Activated T-cell treated with anti-CD3 and anti-CD28 coated beads for 1 hour (primary cell): ENCODE results near the gene C10orf105.
A peak's percentile ranks its signal among the peaks of the same experiment; 100 is the strongest.

ENCODE experiments used
- DNase-seq: peaks from one replicate; pipeline ENCODE4 v3.0.0-alpha.2; 2020; ENCODE audit warnings: low read depth

C10orf105 gene

DNA sequence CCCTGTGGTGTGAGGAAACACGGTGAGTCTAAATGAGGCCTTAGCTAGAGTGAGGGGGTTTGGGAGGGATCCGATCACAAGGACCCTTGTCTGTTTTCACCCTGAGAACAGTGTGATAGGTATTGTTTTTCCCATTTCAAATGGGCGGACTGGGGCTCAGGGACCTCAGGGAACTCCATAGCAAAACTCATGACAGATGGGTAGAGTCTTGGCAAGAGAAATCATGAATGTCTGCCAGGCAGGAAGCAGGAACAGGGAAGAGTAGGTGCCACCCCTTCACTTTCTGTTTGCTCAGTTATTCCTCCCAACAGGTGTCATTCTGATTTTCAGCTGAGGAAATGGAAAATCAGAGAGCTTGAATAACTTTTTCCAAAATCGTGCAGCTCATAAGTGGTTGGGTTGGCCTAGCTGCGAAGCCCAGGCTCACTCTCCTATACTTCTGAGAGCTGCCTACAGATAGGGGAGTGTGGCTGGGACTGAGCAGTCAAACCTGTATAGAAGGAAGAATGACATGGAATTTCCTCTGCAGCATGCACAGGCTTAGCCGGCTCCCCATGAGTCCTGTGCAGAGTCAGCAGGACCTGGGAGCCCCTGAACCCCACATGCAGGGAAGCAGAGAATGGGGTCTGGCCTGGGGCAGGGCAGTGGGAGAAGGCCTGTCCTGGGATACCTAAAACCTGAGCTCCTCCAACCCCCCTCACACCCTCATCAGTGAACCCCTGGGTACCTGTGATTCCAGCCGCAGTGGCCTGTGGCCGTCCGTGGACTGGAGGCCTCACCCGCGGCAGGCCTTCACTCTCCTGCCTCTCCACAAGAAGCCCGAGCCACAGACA is 17.6 kb upstream of the C10orf105 start:
- DNase-seq, result no peak

GRCh38 chr10:71736570-71736952 is 17.0 kb upstream of the C10orf105 start:
- DNase-seq, result no peak

GRCh38 chr10:71735709-71736569 is 16.4 kb upstream of the C10orf105 start:
- DNase-seq, result no peak

DNA sequence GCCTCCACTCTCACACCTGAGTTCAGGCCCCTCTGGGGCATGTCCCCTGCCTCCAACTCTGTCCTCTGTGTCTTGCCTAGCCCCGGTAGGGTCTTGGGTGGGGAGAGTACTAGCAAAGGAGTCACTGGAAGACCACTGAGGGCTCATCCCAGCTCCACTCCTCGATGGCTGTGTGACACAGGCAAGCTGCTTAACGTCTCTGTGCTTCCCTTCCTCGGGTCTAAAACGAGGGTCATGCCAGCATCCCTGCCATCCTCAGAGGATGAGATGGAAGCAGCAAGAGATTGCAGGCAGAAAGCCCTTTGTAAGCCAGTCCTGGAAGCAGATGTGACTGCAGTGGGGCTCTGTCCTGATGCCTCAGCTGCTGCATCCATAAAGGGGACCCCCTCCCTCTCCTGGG is 15.2 kb upstream of the C10orf105 start:
- DNase-seq, result no peak

- no peak for DNase-seq
Observed at GRCh38 chr10:71731791-71732190, 12.2 kb upstream of the C10orf105 start.

GRCh38 chr10:71729161-71729636 is 9.6 kb upstream of the C10orf105 start:
- DNase-seq, result no peak

GRCh38 chr10:71727738-71728737 is 8.5 kb upstream of the C10orf105 start:
- DNase-seq, result peak; percentile 52

DNA sequence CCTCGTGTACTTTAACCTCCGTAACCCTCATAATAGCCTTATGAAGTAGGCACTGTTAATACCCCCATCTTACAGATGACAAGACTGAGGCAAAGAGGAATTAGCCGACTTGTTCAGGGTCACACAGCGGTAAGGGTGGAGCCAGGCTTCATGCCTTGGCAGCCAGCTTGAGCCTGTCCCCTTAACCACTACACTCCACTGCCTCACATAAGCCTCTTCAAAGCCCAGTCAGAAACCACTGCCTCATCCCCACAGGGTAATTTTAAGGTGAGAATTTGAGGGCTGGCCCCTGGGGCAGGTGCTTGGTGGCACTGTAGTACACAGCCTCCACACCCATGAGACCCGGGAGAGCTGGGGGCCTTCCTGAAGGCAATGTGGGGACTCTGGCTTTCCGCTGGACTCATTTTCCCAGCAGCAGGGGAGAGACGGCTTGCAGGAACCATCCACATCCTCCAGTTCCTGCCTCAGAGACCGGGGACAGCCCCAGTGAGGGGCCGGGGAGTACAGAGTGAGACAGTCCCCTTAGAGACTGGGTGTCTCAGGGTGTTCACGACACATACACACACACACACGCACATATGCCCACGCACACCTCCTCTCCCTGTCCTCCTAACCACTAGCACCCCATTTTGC is 7.6 kb upstream of the C10orf105 start:
- no peak for DNase-seq

GRCh38 chr10:71726580-71727104 is 7.1 kb upstream of the C10orf105 start:
- DNase-seq, result no peak

DNA sequence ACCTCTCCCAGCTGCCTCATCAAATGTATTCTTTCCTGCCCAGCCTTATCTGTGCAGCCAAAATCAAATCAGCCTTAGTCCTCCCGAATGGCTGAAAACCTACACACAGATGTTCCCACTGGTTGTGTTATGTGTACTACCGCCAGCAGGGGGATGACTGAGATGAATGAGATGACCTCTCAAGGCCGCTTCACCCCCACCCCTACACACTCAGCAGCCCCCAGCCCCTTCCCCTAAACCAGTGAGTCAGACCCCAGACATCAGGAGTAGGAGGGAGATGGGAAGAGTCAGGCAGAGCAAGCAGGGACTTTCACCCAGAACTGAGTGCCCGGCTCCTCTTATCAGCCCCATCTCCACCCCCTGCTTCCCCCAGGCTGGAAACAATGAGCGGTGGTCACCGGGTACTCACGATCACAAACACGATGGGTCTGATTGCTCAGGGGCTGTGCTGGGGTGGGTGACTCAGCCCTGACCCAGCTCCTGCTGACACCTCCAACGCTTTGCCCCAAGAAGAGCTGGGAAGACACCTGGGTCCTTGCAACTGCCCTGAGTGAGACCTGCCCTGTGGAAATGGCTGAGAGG is 6.5 kb upstream of the C10orf105 start:
- DNase-seq, result no peak

DNA sequence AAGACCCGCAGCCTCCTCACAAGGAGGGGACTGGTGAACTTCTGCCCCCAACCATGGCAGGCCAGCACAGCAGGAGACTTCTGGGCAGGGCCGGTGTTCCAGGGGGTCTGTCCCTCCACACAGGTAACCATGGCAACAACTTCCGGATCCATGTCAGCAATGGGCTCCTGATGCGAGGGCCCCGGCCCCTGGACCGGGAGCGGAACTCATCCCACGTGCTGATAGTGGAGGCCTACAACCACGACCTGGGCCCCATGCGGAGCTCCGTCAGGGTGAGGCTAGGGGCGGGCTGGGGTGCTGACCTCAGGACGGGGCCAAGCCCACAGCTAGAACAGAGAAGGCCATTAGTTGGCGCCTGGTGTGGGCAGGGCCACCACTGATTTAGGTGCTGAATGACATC is 5.7 kb upstream of the C10orf105 start:
- DNase-seq, result no peak

GRCh38 chr10:71724539-71724938 is 5.0 kb upstream of the C10orf105 start:
- DNase-seq, result no peak

DNA sequence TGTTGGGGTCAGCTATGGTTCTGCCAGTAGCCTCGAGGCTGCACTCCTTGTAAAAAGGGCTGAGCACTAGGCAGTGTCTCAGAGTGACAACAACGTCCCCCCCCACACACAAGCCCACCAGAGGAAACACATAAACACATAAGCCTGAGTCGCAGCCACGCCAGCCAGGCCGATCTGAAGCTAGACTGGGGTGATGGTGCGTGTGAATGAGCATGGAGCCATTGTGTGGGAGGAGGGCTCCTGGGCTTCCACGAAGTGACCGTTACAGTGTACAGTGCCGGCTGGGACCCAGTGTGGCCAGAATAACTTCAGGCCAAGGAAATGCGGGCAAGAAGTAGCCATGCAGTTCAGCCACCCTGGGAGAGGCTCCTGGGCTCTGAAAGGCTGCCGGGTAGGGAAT is 3.7 kb upstream of the C10orf105 start:
- DNase-seq, result no peak

- DNase-seq, result no peak
Observed at GRCh38 chr10:71722849-71723248, 3.3 kb upstream of the C10orf105 start.

DNA sequence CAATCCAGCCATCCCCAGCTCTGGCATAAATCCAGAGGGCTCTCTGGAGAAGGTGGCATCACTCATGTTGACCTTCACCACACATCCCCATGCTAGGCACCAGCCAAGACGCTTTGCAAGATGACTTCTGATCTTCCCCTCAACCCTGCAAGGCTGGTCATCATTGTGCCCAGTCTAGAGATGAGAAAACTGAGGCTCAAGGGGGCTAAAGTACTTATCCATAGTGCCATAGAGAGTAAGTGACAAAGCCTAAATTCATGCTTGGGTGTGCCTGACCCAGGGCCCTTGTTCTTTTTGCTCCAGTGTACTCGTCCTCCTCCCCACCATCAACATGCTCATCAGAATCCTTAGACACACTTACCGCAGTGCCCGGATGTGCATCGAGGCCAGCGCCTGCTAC is 1.7 kb upstream of the C10orf105 start:
- no peak for DNase-seq

GRCh38 chr10:71720288-71720687 is 710 bp upstream of the C10orf105 start:
- no peak for DNase-seq

DNA sequence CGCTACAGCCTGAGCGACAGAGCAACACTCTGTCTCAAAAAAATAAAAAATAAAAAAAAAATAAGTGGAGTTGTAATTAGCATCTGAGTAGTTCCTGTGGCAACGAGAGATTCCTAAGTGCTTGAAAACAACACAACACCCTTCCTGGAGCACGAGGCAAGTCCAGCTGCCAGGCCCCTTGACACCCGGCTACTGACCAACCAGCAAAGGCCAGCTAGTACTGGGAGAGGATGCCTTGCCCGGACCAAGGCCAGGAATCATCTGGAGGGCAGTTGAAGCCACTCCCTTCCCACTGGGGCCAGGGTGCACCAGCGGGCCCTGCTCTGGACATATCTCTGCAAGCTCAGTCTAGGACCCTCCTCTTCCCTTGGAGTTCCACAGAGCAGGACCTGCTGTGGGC is 536 bp downstream of the C10orf105 start:
- no peak for DNase-seq

DNA sequence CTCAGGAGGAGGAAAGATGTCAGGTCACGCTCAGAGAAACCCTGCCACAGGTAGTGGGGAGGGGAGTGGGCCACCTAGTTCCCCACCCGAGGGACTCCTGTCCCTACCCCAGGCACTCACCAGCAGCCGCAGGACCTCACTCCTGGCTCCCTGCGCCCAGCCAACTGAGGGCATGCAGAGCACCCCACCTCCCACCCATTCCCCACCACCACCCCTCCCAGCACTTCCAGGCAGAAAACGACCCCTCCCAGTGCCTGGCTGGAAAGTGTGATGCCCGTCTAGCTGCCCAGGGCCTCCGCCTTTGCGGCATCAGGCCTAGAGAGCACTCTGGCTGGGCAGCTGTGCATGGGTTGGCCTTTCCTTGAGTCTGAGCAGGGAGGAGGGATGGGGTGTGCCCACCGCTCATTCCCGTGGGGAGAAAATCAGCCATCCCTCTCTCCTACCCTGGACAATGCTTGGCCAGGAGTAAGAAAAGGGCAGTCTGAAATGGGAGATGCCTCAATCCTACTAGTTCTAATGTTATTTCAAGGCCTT is 1.3 kb downstream of the C10orf105 start:
- DNase-seq, result no peak

DNA sequence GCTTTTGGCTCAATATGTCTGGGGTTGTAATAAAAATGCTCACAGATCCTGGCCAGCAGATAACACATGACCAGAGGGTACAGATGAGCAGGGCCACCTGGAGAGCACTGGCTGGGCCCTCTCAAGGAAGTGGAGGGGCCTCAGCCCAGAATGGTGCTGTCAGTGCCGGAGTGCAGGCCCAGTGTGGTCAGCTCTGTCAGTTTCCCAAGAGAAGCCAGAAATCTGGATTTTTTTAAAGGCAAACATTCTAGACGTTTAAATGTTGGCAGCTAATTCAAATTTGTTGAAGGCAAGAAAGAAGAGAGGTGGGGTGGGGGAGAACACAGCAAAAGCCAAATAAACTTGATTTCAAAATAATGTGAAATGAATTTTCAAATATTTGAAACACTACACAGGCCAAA is 2.0 kb downstream of the C10orf105 start:
- no peak for DNase-seq

DNA sequence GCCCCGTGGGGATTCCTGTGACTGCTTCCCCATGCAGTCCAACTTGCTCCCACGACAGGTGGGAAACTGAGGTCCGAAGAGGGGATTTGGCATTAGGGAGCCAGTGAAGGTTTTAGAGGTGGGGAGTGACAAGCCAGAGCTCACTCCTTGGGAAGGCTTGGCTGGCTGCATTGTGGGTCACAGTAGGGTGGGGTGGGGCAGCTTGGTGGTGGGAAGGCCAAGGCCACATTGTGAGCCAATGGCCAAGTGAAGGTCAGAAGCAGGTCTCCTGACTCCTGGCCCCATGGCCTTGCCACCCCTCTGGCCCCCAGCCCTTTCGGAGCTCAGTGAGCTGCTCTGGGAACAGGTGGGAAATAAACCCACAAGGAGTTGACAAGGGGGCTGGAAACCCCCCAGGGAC is 2.5 kb downstream of the C10orf105 start:
- DNase-seq, result no peak
